HG03039 (cell line): ENCODE measurements around the gene RPP25L.

ENCODE experiments used
- ATAC-seq: cut with Tn5 transposase; IDR thresholded peaks from one replicate; pipeline ENCODE4 v1.9.1; 2021; ENCODE audit warnings: mild to moderate bottlenecking, moderate library complexity; ENCODE audit not compliant: unreplicated experiment

The RPP25L gene

DNA sequence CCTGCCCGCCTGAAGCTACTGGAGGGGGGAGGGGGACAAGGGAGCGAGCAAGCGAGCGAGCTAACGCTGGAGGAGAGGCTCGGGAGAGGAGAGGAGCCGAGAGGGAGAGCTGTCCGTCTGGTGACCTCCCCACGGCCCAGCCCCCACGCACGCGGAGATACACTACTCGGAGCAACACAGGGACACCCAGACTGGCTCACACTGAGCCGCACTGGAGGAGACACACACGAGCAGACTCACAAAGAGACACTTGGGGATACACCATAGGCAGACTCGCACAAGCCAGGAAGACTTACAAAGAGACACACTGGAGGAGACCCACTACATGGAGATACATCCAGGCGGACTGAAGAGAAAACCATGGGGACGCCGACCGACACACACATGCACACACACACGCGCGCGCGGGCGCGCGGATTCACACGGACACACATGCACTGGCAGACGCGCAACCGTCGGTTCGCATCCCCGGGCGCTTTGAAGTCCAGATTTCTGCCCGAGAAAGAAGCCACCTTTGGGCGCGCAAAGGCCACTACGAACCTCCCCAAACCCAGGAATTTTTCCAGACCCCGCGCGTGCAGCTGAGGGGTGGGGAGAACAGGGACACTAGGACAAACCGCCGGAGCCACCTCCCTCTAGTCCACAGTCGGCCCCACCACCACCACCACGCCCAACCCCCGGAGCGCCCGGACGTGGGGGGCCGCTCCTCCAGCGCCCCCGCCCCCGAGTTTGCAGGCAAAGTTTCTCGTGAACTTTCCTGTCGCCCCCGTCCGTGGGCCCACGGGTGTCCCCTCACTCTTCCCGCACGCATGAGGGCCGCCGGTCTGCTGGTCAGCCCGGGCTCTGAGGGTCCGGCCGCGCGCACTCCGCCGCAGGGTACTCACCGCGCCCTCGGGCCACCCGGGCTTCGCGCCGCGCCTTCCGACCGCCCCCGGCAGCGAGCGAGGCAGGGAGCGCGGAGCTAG lies 22.9 kb downstream of the RPP25L start:
- ATAC-seq: no peak

DNA sequence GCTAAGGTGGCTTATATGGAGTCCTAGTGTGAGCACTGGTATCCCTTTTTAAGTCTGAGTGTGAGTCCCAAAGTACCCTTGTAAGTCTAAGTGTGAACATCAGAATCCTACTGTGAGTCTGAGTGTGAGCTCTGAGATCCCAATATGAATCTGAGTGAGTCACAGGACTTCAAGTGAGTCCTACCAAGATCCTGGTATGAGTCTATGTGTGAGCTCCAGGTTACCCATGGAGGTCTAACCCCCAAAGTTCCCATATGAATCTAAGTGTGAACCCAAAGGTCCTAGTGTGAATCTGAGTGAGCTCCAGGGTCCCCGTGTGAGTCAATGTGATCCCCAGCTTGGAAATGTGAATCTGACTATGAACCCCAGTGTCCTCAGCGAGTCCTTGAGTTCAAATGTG lies 24.6 kb downstream of the RPP25L start:
- ATAC-seq: no peak

DNA sequence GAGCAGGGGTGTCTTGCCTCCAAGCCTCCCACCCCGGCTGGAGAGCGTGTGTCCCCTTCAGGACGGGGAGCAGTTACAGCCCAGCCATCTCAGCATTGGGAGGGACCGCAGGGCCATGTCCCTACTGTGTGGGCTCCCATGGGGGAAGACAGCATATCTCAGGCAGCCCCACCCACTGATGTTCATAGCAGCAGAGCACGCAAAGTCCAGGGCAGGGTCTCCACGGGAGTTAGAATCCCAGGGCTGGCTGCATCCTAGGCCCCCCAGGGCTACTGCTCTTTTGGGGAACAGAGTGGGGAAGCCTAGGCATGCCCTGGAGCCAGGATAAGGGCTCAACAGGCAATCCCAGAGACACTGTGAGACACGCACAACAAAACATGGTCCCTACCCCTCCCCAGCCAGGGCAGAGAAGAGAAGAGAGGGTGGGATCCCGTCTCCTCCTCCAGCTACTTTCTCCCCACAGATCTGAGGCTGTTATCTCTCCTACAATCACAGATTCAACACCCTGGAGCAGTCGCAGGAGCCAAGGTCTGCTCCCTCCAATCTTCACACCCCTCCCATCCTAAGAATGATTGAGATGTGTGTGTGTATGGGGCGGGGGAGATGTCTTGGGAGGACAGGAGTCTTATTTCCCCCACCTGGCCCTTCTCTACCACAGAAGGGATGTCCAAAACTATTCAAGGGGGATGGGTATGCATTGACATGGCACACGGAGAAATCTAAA lies 25.8 kb downstream of the RPP25L start:
- ATAC-seq: no peak

DNA sequence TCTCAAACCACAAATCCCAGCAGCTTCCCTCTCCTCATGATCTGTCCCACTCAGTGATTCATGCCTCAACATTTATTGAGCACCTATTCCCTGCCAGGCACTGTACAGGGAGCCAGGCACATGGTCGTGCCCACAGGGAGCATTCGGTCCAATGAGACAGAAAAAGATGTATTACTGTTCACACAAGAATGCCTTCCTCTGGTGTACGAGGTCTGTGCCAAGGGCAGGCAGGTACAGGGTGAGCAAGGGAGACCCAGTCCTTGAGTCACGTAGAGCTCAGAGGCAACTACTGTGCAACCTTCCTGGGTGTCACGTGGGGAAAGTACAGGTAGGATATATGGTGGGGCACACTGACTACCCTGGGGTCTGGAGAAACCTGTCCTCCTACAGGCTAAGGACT lies 26.9 kb downstream of the RPP25L start:
- ATAC-seq: no peak

DNA sequence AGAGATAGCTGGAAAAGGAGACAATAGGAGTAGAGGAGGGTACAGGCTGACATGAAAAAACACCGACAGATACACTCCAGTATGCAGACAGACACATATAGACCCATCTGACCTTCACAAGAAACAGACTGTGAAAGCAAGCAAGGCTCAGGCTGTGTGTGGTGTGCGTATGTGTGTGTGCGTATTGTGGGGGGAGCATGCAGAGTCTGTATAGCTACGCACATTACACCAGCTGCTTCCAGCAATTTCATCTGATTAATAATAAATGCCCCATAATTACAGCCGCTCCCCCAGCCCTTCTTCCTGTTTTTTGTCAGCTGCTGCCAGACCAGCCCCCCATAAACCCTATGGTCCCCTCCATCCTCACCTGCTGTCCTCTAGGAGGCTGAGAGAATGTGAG lies 29.1 kb downstream of the RPP25L start:
- no peak for ATAC-seq

DNA sequence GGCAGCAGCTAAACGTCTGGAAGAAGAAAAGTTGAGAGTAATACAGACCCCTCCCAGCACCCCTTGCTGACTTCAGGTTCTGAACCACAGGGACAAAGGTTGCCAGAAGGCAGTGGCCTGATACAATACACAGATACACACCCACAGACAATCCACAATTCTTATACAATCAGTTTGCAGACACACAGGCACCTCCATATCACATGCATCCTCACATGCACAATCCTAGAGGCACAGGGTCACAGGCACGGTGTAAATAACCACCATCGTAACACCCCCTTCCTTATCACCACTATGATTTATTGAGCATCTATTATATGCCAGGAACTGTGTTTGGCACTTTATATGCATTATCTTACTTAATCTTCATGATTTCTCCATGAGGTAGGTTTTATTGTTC lies 30.6 kb downstream of the RPP25L start:
- no peak for ATAC-seq

DNA sequence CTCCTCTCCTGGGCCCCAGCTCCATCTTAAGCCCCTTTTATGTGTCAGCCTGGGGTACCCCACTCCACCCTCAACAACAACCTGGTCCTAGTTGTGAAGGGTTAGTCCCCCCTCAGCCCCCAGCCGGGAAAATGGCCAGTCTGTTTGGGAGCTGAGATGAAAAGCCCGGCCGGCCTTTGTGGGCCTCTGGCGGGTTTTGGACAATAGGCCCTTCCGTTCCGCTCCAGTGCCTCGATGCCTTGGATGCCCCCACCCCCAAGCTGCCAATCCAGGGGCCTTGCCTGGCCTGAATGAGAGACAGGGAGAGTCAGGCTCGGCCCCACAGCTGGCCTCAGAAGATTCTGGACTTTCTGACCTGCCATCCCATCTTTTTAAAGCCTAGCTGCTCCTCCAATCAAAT lies 31.5 kb downstream of the RPP25L start:
- ATAC-seq: no peak

DNA sequence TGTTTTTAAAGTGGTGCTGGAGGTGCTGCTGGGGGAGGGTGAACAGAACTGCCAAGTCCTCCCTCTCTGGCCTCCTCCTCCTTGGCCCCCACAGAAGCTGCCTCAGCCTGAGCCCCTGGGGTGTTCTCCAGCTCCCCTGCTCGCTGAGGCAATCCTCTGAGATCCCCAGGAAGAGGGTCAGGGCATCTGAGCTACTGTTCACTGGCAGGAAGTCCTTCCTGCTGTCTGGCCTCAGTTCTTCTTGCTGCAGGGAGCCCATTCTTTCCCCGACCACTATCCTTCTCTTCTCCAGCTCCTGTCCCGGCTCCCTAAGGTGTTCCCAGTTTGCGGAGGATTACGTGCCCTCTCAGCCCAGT lies 32.1 kb downstream of the RPP25L start:
- no peak for ATAC-seq

DNA sequence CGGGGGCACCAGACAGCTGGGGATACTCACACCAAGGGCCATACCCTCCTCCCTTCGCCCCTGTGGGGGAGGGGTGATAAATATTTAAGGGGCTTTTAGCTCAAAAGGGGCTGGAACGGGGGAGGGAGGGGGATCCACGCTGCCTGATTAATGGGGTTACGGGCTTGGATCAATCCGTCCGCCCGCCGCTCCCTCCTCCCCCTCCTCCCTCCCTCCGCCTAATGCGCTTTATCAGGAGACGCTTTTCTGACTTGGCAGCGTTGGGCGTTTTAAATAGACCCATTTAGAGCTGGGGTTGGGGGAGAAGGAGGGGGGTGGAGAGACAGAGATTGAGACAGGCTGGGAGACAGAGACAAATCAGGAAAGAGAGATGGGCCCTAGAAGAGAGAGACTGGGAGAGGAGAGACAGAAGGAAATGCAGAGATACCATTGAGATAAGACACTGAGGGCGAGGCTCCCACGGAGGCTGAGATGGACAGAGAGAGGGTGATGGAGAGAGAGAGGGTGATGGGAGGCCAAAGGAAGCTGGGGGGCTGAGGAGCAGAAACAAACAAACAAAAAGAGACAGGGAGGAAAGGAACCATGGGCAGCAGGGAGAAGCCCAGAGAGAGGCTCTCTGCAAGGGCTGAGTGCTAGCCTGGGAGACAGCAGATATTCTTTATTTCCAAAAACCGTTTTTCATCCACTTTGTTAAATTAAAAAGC lies 32.6 kb downstream of the RPP25L start:
- ATAC-seq: no peak

DNA sequence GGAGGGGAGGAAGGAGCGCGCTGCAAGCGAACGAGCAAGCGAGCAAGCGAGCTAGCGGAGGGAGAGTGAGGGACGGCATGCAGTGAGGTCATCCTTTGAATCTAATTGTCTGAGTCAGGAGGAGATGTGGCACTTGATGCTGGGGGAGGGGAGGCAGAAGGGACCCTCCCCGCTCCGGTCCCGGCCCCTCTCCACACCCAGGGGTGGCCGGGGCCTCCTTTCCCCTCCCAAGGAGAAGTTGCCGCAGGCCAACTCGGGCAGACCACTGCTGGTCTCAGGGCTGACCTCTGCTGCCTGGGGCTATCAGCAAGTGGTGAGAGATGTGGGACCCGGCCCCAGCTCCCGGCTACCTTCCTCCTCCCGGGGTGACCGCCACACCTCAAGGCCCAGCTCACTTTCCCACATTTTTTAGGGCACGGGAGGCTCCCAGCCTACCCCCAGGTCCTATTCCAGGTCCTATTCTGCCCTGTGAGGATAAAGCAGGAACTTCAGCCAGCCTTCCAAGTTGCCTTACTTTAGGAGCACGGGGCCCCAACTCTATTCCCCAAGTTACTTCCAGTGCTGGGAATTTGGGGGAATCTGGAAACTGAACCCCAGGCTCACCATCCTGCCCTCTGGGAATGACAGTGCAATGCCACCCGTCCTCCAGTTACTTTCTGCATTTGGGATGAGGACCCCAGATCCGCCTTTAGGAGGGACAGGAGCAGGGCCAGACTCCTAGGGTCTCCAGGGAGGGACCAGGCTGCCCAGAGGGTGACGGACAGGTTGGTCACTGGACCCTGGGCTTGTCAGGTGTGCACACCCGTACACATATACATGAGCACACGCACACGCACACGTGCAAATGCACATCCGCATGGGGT lies 33.4 kb downstream of the RPP25L start:
- no peak for ATAC-seq

DNA sequence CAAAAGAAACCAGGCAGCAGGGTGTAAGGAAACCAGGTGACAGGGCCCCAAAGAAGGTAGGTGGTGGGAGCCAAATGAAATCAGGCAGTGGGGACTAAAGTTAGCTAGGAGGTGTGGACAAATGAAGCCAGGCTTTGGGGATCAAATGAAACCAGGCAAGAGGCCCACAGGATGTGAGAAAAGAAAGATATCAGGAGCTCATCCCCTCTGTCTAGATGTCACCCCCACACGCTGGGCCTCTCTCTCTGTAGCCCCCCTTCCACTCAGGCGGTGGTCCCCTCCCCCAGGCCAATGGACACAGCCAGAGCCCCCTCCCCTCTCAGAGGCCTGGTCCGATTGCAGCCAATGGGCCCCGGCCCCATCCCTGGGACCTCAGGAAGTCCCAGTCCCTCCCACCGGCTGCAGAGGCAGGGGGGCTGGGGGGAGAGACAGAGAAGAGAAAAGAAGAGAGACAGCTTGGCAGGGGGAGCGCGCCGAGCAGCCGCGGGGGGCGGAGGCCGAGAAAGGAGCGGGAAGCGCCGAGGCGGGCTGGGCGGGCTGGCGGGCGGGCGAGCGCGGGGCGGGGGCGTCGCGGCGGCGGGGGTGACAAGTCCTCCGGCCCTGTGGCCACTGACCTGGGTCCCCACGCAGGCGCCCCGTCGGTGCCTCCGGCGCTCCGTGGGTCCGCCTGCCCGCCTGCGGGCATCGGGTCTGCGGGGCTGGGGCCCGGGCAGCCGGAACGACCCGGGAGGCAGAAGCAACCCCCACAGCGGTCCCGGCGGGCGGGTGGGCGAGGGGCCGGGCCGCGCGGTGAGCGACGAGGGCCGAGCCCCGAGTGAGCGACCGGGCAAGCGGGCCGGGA lies 34.3 kb downstream of the RPP25L start:
- ATAC-seq: no peak

DNA sequence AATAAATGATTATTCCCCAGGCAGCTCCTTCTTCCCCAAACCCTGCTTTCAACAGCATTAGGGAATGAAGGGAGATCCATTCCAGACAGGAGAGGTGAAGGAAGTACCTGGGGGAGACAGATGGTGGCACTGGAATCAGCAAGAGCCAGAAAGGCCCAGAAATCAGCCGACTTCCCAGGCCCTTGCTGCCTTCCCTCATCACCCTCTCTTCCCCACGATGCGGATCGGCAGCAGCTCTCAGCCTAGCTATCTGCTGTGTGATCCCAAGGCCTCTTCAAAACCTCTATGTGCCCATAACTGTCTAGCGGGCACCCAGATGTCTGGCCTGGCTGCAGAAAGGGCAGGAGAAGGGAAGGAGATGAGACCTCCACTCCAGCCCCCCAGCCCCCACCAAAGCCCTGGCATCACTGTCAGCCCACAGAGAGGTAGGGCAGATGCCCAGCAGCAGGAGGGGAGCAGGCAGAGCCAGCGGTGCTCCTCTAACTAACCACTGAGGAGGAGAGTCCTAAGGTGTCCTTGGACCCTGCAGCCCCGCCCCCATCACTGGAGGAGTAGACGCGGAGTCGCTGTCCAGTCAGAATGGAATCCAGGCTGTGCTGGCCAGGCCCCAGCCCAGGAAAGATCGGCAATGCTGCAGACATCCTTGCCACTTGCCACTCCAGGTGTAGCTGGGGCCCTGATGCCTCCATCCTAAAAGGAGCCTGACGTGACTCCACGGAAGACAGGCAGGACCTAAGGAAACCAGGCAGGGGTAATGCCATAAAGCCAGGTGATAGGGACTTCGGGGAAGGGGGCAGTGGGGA lies 35.1 kb downstream of the RPP25L start:
- ATAC-seq: no peak

DNA sequence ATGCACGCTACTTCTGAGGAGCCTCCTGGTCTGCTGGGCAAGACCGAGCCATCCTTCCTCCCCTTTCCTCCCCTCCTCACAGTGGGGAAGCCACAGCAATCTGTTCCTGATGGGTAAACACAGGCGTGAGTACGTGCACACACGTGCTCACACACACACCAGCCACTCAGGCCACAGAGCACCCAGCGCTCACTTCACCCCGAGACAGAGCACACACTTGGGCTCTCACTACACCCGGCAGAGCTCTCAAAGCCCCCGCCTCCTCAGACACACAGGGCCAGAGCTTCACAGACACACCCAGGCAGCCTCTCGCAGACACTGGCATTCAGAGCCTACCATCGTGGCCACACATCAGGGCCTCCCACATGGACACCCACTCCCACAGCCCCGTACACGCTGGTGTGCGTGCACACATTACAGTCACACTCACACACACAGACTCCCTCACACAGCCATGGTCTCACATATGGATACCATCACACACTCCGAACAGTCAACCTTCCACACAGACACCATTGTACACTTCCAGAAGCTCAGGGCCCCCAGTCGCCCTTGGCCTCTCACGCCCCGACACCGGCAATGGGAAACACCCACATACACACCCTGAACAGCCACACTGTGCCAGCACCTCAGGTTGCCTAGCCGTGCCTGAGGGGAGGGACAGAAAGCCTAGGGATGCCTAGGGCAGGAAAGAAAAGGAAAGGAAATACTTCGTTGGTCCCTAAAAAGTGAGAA lies 35.9 kb downstream of the RPP25L start:
- no peak for ATAC-seq

DNA sequence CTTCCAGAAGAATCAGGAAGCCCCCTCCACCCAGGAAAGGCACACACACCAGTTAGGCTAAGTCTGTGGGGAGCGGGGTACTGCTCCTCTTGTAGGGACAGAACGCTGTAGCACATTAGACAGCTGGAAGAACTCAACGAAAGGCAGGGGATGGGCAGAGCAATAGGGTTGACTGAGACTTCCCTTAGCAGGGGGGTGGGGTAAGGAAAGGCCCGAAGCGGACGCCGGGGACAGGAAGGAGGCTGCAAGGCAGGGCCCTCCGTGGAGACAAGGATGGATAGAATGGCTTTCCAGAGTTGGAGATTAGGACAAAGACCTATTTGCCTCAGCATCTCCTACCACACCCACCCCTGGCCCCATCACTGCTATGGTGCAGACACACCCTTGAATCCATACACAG lies 36.7 kb downstream of the RPP25L start:
- no peak for ATAC-seq

DNA sequence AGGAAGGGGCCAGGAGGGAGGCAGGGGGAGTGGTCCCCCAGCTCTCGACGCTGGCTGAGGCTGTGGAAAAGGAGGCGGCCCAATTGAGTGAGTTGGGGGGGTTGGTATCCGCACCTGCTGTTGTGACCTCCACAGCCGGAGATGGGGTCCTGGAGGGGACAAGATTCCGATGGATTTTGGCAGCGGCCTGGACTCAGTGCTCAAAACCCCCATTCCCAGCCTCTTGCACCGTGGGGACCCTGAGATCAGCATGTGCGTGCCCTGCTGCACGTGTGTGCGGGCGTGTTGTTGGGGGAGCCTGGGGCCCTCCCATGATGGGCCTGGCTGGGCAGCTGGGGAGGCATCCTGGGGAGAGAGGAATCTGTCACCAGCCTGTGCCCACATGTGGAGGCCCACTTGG lies 37.3 kb downstream of the RPP25L start:
- no peak for ATAC-seq

DNA sequence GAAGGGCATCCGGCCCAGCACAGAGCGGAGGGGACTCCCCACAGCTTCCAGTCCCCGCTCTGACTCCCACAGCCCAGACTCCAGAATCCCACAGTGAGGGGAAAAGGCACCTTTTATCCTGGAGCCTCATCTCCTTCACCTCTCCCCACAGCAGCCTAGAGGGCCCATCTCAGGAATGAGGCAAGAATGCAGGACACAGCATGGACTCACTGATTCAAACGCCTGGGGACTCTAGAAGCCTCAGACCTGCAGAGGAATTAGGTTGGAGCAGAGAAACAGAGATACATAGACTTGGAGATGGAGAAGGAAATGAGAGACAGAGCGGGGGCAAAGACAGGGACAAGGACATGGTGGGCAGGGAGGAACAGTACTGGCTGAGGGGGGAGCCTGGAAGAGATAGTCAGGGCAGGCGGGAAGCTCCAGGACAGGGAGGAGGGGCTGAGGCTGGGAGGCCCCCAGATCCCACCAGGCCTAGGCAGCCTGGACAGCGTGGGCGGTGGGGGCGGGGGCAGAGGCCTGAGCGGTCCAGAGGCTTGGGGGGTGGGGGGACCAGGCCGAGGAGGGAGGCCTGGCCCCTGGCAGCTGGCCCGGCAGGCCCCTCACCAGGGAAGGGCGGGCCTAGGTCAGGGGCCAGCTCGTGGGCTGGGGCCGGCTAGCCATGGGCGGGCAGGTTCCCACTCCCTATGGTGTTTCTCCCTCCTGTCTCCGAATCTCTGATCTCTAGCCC lies 38.1 kb downstream of the RPP25L start:
- ATAC-seq: no peak

DNA sequence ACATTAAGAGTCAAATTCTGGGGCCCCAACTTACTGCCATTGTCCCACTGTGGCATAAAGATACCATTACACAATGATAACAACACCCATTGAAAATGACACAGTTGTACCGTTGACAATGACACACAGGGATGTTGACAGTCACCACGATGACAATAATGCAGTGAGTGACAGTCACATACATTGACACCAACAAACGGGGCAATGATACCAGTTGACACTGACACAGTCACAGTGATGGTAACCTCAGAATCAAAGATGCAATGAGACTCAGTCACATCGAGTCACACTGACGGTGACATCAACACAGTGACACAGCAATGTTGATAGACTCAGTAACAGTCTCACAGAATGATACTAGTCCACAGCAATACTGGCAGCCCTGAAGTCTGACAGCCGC lies 39.3 kb downstream of the RPP25L start:
- no peak for ATAC-seq

DNA sequence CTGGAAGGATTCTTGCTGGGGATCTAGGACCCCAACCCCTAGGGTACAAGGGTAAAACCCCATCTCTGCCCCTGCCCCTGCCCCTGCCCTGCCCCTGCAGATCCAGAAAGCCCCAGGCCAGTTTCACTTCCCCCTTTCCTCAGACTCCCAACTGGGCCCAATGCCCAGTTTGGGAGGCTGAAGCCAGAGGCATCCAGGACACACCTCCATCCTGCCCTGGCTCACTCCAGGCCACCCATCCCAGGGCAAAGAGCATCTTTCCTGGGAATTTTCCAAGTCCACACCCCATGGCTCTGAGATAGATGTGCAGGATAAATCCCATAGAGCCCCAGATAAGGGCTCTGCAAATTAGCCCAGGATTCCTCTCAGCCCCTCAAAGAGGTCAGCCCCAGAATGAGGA lies 39.8 kb downstream of the RPP25L start:
- ATAC-seq: no peak
